Aorta (tissue), 5 donors: Measurements from ENCODE around the gene IL36G. TPM values are rescaled to one million over a fixed set of nuclear protein-coding genes. Genes with fewer than 3 reads are reported as not detected.

Experiments
- ATAC-seq: fragments of 200-7000 bp; cut with Tn5 transposase; one replicate; pipeline ENCODE4 v1.9.1; 2022; ENCODE audit warnings: moderate library complexity; ENCODE audit not compliant: low FRiP score
- DNase-seq, 2 donors: peaks; one replicate each; pipeline ENCODE4 v3.0.0-alpha.2; 2020
- H3K27ac ChIP-seq, 2 donors: one replicate each; pipeline ENCODE4 v1.5.1; 2013; ENCODE audit warnings: low read length in 2 of 2, mild to moderate bottlenecking in 2 of 2, moderate library complexity in 2 of 2, control low read depth in 1 of 2, inconsistent platforms in 1 of 2, low read depth in 1 of 2
- H3K27me3 ChIP-seq, 2 donors: one replicate each; pipeline ENCODE4 v1.6.1; 2013; ENCODE audit warnings: control low read depth in 1 of 2, low read length in 1 of 2, mild to moderate bottlenecking in 1 of 2, moderate library complexity in 1 of 2; ENCODE audit not compliant: insufficient read depth in 2 of 2, control insufficient read depth in 1 of 2
- H3K36me3 ChIP-seq, 2 donors: one replicate each; pipeline ENCODE4 v1.6.1; 2013; ENCODE audit warnings: control low read depth in 1 of 2, low read length in 1 of 2, mild to moderate bottlenecking in 1 of 2; ENCODE audit not compliant: insufficient read depth in 2 of 2, control insufficient read depth in 1 of 2
- H3K4me1 ChIP-seq, 2 donors: one replicate each; pipeline ENCODE4 v1.6.1; 2013; ENCODE audit warnings: low read length in 2 of 2, control low read depth in 1 of 2, mild to moderate bottlenecking in 1 of 2, moderate library complexity in 1 of 2; ENCODE audit not compliant: insufficient read depth in 2 of 2, control insufficient read depth in 1 of 2
- H3K4me3 ChIP-seq, 2 donors: one replicate each; pipeline ENCODE4 v1.5.1; 2013; ENCODE audit warnings: low read length in 2 of 2, control low read depth in 1 of 2, mild to moderate bottlenecking in 1 of 2
- H3K9me3 ChIP-seq: one replicate; pipeline ENCODE4 v1.6.1; 2013; ENCODE audit warnings: mild to moderate bottlenecking, low read length; ENCODE audit not compliant: control insufficient read depth
- WGBS, 2 donors: extraction: QIAGEN DNeasy Blood & Tissue Kit; methylation state at CpG; one replicate each; pipeline ENCODE4 v1.1.7; 2013; 5-methylcytosine and 5-hydroxymethylcytosine counted together
- intact Hi-C, 2 donors: fragments of 100-400 bp; cut with DNase I; formaldehyde crosslinking; loops; one replicate each; pipeline versions ENCODE4 v1.14.2 to v1.15.0; 2022
- polyA plus RNA-seq, 2 donors: library from polyadenylated mRNA; stranded (reverse); fragments of 200-250 nt; gene quantifications; one replicate each; pipeline ENCODE4 v1.2.3, GENCODE V29; 2013
- total RNA-seq, 2 donors: library from RNA; stranded (reverse); fragmentation: NEBNext Ultra II Directional; extraction: Animal tissue kit (Norgen Biotek cat#: 25700); gene quantifications; one replicate each; pipeline ENCODE4 v1.2.1, GENCODE V29; 2021
- donor health status: healthy with polysubstance abuse.
- donor health status: Bipolar disorder and iron deficiency.
- donor health status: DM: no; HTN: no; CAD: no.
- donor health status: DM: no; HTN: no; CAD: no.
- donor health status: DM: yes; HTN: yes; CAD: no.

The IL36G gene
- total and polyA plus RNA-seq, 4 donors = not detected

DNA sequence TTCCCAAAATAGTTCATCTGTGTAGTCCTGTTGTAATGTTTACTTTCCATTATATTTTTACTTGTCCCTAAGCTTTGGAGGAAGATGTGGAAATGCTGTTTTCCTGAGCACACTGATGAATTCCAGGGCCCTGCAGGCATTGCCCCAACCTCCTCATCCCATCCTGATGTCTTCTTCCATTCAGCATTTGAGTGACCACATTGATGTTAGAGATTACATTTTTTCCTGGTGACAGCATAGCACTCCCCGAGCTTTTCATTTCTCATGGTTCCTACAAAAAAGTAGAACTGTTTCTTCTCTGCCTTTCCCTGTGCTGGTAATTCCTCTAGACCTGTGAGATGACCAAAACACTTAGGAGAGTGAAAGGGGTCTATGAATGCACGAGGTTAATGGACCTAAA lies 32.3 kb downstream of the IL36G start:
- intact Hi-C loops = no loop called here
- ATAC-seq (no peak), DNase-seq (no peak)
- Histone ChIP-seq H3K36me3 (no peaks in the 10 kb centered on the region), H3K27me3 (no peaks in the 10 kb centered on the region), H3K27ac (no peak overlapping the region), H3K4me3 (no peak overlapping the region), H3K4me1 (no peaks in the 10 kb centered on the region), H3K9me3 (no peaks in the 10 kb centered on the region)
- 22 to 33% methylated on average over 2 of the region's 2 CpGs for WGBS, 2 donors

GRCh38 chr2:113011108-113011507 lies 33.3 kb downstream of the IL36G start:
- Histone ChIP-seq H3K4me1 (no peaks in the 10 kb centered on the region), H3K4me3 (no peak overlapping the region), H3K9me3 (no peaks in the 10 kb centered on the region), H3K36me3 (no peaks in the 10 kb centered on the region), H3K27ac (no peak overlapping the region), H3K27me3 (no peaks in the 10 kb centered on the region)
- whole genome bisulfite sequencing, 2 donors = 89 to 98% methylated on average over 1 of the region's 1 CpG
- ATAC-seq (no peak), DNase-seq (no peak)
- intact Hi-C loops = no loop called here

GRCh38 chr2:113012436-113013335 lies 34.9 kb downstream of the IL36G start:
- WGBS, 2 donors = 69 to 72% methylated on average over 8 of the region's 8 CpGs
- H3K27ac ChIP-seq = no peak overlapping the region
- no peaks in the 10 kb centered on the region for H3K27me3 ChIP-seq
- H3K4me3 ChIP-seq = no peak overlapping the region
- no peaks in the 10 kb centered on the region for H3K9me3 ChIP-seq
- no peaks in the 10 kb centered on the region for H3K4me1 ChIP-seq
- no peak for ATAC-seq
- intact Hi-C loops = no loop called here
- no peak for DNase-seq
- H3K36me3 ChIP-seq = no peaks in the 10 kb centered on the region

DNA sequence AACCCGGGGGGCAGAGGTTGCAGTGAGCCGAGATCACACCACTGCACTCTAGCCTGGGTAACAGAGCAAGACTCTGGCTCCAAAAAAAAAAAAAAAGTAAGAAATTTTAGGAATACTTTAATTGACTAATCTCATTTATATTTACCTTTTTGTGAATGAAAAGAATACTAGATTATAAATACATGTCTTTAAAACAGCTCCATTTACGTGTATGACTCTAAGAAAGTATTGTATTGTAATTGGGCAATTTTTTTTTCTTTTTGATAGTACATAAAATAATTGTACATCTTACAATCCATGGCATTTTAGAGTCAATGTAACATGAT lies 35.5 kb downstream of the IL36G start:
- H3K4me1 ChIP-seq = no peaks in the 10 kb centered on the region
- no peak overlapping the region for H3K4me3 ChIP-seq
- no peak for ATAC-seq
- no peaks in the 10 kb centered on the region for H3K27me3 ChIP-seq
- H3K9me3 ChIP-seq = no peaks in the 10 kb centered on the region
- no peak for DNase-seq
- 75% methylated on average over 3 of the region's 3 CpGs for WGBS, 2 donors
- H3K36me3 ChIP-seq = no peaks in the 10 kb centered on the region
- intact Hi-C loops = no loop called here
- H3K27ac ChIP-seq = no peak overlapping the region

GRCh38 chr2:113014067-113014466 lies 36.3 kb downstream of the IL36G start:
- no peak for DNase-seq
- 93 to 97% methylated on average over 2 of the region's 2 CpGs for WGBS, 2 donors
- H3K27me3 ChIP-seq = peaks cover 0 to 2% of the 10 kb centered on the region in 2 donors
- no peak overlapping the region for H3K4me3 ChIP-seq
- no peak overlapping the region for H3K27ac ChIP-seq
- intact Hi-C loops = no loop called here
- no peaks in the 10 kb centered on the region for H3K4me1 ChIP-seq
- H3K9me3 ChIP-seq = no peaks in the 10 kb centered on the region
- ATAC-seq = no peak
- no peaks in the 10 kb centered on the region for H3K36me3 ChIP-seq

GRCh38 chr2:113015042-113015441 lies 37.2 kb downstream of the IL36G start:
- DNase-seq (no peak), ATAC-seq (no peak)
- Histone ChIP-seq H3K9me3 (no peaks in the 10 kb centered on the region), H3K36me3 (no peaks in the 10 kb centered on the region), H3K4me1 (no peaks in the 10 kb centered on the region), H3K27ac (no peak overlapping the region), H3K4me3 (no peak overlapping the region), H3K27me3 (peaks cover 0 to 2% of the 10 kb centered on the region in 2 donors)
- intact Hi-C loops = no loop called here
- 50 to 62% methylated on average over 1 of the region's 1 CpG for WGBS, 2 donors

- H3K36me3 ChIP-seq = no peaks in the 10 kb centered on the region
- H3K27me3 ChIP-seq = peaks cover 0 to 2% of the 10 kb centered on the region in 2 donors
- no peak for DNase-seq
- no peak overlapping the region for H3K27ac ChIP-seq
- no peaks in the 10 kb centered on the region for H3K4me1 ChIP-seq
- intact Hi-C loops = no loop called here
- H3K4me3 ChIP-seq = no peak overlapping the region
- ATAC-seq = no peak
- no peaks in the 10 kb centered on the region for H3K9me3 ChIP-seq
- 81 to 83% methylated on average over 2 of the region's 2 CpGs for WGBS, 2 donors
These were observed 37.8 kb downstream of the IL36G start for GRCh38 chr2:113015655-113016054.

DNA sequence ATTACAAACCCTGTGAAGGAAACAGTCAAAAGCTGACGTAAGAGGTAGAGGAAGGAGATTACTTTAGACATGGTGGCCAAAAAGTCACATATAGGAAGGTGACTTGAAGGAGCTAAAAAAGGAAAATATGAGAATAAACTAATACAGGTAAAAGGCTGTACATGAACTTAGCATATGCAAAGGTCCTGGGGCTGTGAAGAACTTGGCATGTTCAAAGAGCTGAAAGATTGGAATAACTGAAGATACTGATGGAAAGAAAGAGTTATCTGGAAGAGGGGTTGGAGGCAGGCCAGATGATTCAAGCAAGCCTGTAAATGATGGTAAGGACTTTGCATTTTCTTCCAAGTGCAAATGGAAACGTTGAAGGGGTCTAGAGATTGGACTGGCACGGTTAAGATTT lies 40.7 kb downstream of the IL36G start:
- H3K4me3 ChIP-seq = no peak overlapping the region
- H3K36me3 ChIP-seq = no peaks in the 10 kb centered on the region
- intact Hi-C loops = no loop called here
- H3K9me3 ChIP-seq = no peaks in the 10 kb centered on the region
- 75 to 86% methylated on average over 3 of the region's 3 CpGs for WGBS, 2 donors
- ATAC-seq (no peak), DNase-seq (no peak)
- H3K27me3 ChIP-seq = peaks cover 0 to 2% of the 10 kb centered on the region in 2 donors
- H3K27ac ChIP-seq = no peak overlapping the region
- no peaks in the 10 kb centered on the region for H3K4me1 ChIP-seq

DNA sequence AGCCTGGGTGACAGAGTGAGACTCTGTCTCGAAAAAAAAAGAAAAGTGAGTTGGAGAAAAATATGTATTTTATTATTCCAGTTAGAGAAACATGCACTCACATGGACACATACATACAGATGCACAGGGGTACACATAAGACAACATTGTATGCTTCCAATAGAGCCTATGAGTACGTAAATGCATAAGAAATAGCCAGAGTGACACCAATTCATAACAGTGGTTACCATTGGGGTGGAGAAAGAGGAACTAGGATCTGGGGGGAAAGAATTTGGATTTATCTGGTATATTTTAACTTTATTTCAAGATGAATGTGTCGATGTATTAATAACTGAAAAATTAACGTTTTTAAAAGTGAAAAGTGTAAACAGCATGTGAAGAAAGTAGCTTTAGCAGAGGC lies 43.5 kb downstream of the IL36G start:
- intact Hi-C loops = no loop called here
- no peak overlapping the region for H3K4me3 ChIP-seq
- H3K36me3 ChIP-seq = no peaks in the 10 kb centered on the region
- 47 to 60% methylated on average over 4 of the region's 4 CpGs for WGBS, 2 donors
- DNase-seq (no peak), ATAC-seq (no peak)
- H3K4me1 ChIP-seq = no peaks in the 10 kb centered on the region
- no peak overlapping the region for H3K27ac ChIP-seq
- H3K9me3 ChIP-seq = no peaks in the 10 kb centered on the region
- peaks cover 0 to 2% of the 10 kb centered on the region in 2 donors for H3K27me3 ChIP-seq
